ENCODE measurements around the gene OGDH.

Gene OGDH

DNA sequence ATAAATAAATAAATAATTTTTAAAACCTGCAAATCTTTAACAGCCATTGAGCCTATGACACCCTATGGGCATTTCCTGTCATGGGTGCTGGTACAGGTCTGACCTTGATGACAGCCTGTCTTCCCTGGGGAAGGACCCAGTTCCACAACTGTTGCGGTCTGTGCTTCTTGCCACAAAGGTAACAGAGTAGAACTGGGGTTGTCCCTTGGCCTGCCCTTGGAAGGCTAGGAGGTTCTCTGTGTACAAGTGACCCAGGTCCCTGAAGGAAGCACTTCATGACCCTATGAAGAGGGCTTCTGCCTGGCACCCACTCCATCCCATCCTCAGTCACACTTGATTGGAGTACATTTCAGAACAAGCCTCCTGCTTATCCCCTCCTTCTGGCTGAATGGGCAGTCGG is 66.9 kb downstream of the OGDH start:
- no peak for DNase-seq (ENCODE audit: low read depth, low spot score)
- Histone ChIP-seq H3K9me3 (ENCODE audit: low read depth, low read length) (no peaks in the 10 kb centered on the region), H3K4me3 (no peak overlapping the region), H3K27ac (no peak overlapping the region), H3K36me3 (ENCODE audit: insufficient read depth, low read length) (peaks cover 31% of the 10 kb centered on the region; the same call in 1 of the 2 replicates), H3K9ac (ENCODE audit: insufficient read length) (no peak overlapping the region)
- TF ChIP-seq FOXP2 (optimal IDR thresholded peaks at IDR 0.05; ENCODE audit: control extremely low read depth, extremely low read length, insufficient read depth), result no peak
- no peak for TF ChIP-seq POLR2AphosphoS5 (IDR thresholded peaks at IDR 0.05; ENCODE audit: borderline replicate concordance, low read depth, low read length)
- TF ChIP-seq EZH2 (IDR thresholded peaks at IDR 0.05), result no peak

DNA sequence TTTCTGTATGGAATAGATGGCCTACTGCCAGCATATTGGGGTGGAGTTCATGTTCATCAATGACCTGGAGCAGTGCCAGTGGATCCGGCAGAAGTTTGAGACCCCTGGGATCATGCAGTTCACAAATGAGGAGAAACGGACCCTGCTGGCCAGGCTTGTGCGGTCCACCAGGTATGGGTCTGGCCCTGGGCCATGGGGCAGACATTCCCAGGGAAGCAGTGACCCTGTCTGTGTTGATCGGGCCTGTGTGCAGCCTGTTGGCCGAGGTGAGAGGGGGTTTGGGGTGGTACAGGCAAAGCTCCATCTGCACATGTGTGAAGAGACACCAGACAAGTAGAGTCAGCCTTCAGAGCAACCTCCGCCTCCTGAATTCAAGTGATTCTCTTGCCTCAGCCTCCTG is 67.3 kb downstream of the OGDH start:
- H3K4me3 ChIP-seq, result no peak overlapping the region
- TF ChIP-seq POLR2AphosphoS5 (IDR thresholded peaks at IDR 0.05; ENCODE audit: borderline replicate concordance, low read depth, low read length) (no peak), FOXP2 (optimal IDR thresholded peaks at IDR 0.05; ENCODE audit: control extremely low read depth, extremely low read length, insufficient read depth) (no peak), EZH2 (IDR thresholded peaks at IDR 0.05) (no peak)
- H3K9me3 ChIP-seq (ENCODE audit: low read depth, low read length), result no peaks in the 10 kb centered on the region
- no peak overlapping the region for H3K27ac ChIP-seq
- H3K36me3 ChIP-seq (ENCODE audit: insufficient read depth, low read length), result peaks cover 33% of the 10 kb centered on the region; the same call in 1 of the 2 replicates
- no peak overlapping the region for H3K9ac ChIP-seq (ENCODE audit: insufficient read length)
- no peak for DNase-seq (ENCODE audit: low read depth, low spot score)

DNA sequence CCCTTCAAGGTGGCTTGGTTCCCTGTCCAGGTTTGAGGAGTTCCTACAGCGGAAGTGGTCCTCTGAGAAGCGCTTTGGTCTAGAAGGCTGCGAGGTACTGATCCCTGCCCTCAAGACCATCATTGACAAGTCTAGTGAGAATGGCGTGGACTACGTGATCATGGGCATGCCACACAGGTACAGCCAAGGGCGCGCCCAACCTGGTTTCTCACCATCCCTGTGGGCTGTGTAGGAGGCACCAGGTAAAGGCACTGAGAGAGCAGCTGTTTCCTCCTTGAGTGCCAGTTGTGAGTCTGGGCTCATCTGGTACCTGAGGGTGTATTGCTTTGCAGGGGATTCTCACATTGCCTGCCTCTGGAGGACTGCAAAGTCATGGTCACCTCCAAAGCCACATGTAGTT is 68.0 kb downstream of the OGDH start:
- Histone ChIP-seq H3K9ac (ENCODE audit: insufficient read length) (no peak overlapping the region), H3K27ac (no peak overlapping the region), H3K9me3 (ENCODE audit: low read depth, low read length) (no peaks in the 10 kb centered on the region), H3K4me3 (no peak overlapping the region), H3K36me3 (ENCODE audit: insufficient read depth, low read length) (peaks cover 37% of the 10 kb centered on the region; the same call in 1 of the 2 replicates)
- DNase-seq (ENCODE audit: low read depth, low spot score), result no peak
- TF ChIP-seq POLR2AphosphoS5 (IDR thresholded peaks at IDR 0.05; ENCODE audit: borderline replicate concordance, low read depth, low read length) (no peak), FOXP2 (optimal IDR thresholded peaks at IDR 0.05; ENCODE audit: control extremely low read depth, extremely low read length, insufficient read depth) (no peak), EZH2 (IDR thresholded peaks at IDR 0.05) (no peak)

DNA sequence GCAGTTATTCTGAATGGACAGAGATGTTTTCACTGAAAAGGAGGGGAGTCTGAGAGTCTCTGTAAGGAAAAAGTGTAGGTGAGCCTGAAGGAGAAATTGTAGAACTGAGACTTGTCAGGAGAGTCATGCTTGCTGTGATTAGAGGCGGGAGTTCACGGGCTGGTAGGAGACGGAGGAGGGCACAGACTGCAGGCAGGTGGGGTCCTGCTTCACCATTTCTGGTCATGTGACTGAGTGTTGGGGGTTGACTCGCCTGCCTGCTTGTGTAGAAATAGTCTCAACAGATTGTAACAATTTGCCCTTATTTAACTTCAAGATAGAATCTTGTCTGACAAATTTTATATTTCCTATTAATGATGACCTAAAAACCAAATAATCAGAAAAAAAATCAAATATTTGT is 70.3 kb downstream of the OGDH start:
- Histone ChIP-seq H3K36me3 (ENCODE audit: insufficient read depth, low read length) (peaks cover 45% of the 10 kb centered on the region), H3K27ac (peak overlapping the region; percentile 57; the same call in 1 of the 2 replicates), H3K9ac (ENCODE audit: insufficient read length) (no peak overlapping the region), H3K9me3 (ENCODE audit: low read depth, low read length) (no peaks in the 10 kb centered on the region), H3K4me3 (no peak overlapping the region)
- DNase-seq (ENCODE audit: low read depth, low spot score), result no peak
- TF ChIP-seq EZH2 (IDR thresholded peaks at IDR 0.05) (no peak), FOXP2 (optimal IDR thresholded peaks at IDR 0.05; ENCODE audit: control extremely low read depth, extremely low read length, insufficient read depth) (no peak), POLR2AphosphoS5 (IDR thresholded peaks at IDR 0.05; ENCODE audit: borderline replicate concordance, low read depth, low read length) (no peak)

DNA sequence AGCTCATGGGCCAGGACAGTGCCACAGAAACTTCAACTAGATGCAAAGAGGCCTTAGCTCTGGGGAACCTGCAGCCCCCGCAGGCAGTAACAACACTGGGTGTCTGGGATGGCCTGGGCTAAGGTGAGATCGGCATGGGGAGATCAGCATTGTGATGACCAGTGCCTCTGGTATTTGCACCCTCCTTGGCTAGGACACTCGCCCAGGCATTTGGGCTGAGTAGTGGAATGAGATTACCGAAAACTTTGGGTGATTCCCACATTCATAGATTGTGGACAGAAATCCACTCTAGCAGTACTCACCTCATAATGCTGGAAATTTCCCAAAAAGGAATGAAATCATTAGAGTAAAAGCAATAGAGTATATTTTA is 71.7 kb downstream of the OGDH start:
- Histone ChIP-seq H3K27ac (no peak overlapping the region), H3K9ac (ENCODE audit: insufficient read length) (no peak overlapping the region), H3K9me3 (ENCODE audit: low read depth, low read length) (no peaks in the 10 kb centered on the region), H3K4me3 (no peak overlapping the region), H3K36me3 (ENCODE audit: insufficient read depth, low read length) (peaks cover 46% of the 10 kb centered on the region)
- no peak for TF ChIP-seq FOXP2 (optimal IDR thresholded peaks at IDR 0.05; ENCODE audit: control extremely low read depth, extremely low read length, insufficient read depth)
- TF ChIP-seq POLR2AphosphoS5 (IDR thresholded peaks at IDR 0.05; ENCODE audit: borderline replicate concordance, low read depth, low read length), result no peak
- TF ChIP-seq EZH2 (IDR thresholded peaks at IDR 0.05), result no peak
- no peak for DNase-seq (ENCODE audit: low read depth, low spot score)

DNA sequence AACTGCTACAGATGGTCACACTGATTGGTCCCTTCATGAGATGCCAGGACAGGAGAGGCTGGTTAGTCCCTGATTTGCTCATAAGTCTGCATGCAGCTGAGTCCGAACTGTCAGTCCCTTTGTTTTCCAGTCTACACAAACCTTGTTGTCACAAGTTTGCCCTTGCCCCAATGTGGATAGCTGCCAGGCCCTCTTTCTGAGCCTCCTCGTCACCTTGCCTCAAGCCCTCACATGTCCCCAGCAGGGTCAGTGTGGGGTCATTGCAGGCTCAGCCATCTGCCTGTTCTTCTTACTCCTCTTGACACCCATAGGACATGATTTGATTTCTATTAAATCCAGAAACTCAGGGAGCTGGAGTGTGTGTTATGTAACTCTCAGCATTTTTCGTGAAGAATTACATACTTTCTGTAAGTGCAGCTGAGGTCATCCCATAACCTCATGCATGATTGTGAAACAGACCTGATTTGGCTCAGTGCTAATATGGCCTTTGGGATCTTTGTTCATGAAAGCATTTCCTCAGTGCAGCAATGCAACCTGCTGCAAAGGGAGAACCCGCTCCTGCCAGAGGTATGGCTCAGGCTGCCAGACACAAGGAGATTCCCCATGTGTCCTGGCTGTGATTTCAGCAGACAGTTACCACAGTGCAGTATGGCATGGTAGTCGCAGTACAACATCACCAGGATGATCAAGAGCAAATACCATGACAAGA is 72.2 kb downstream of the OGDH start:
- Histone ChIP-seq H3K27ac (peak overlapping the region; percentile 40; the same call in 1 of the 2 replicates), H3K4me3 (no peak overlapping the region), H3K36me3 (ENCODE audit: insufficient read depth, low read length) (peaks cover 43% of the 10 kb centered on the region), H3K9me3 (ENCODE audit: low read depth, low read length) (no peaks in the 10 kb centered on the region), H3K9ac (ENCODE audit: insufficient read length) (no peak overlapping the region)
- TF ChIP-seq EZH2 (IDR thresholded peaks at IDR 0.05) (no peak), POLR2AphosphoS5 (IDR thresholded peaks at IDR 0.05; ENCODE audit: borderline replicate concordance, low read depth, low read length) (no peak), FOXP2 (optimal IDR thresholded peaks at IDR 0.05; ENCODE audit: control extremely low read depth, extremely low read length, insufficient read depth) (no peak)
- peak; percentile 20 for DNase-seq (ENCODE audit: low read depth, low spot score)

DNA sequence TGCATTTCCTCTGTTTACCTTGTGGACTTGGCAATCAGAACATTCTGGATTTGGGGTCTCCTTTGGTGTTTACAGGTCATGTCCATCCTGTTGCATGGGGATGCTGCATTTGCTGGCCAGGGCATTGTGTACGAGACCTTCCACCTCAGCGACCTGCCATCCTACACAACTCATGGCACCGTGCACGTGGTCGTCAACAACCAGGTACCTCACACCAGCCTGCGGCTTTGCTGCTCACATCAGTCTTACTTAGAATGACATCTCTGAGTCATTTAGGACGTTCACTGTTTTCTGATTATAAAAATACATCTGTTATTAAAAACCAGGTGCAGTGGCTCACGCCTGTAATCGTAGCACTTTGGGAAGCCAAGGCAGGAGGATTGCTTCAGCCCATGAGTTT is 75.2 kb downstream of the OGDH start:
- DNase-seq (ENCODE audit: low read depth, low spot score), result no peak
- H3K4me3 ChIP-seq, result no peak overlapping the region
- no peak for TF ChIP-seq POLR2AphosphoS5 (IDR thresholded peaks at IDR 0.05; ENCODE audit: borderline replicate concordance, low read depth, low read length)
- no peak for TF ChIP-seq FOXP2 (optimal IDR thresholded peaks at IDR 0.05; ENCODE audit: control extremely low read depth, extremely low read length, insufficient read depth)
- TF ChIP-seq EZH2 (IDR thresholded peaks at IDR 0.05), result no peak
- no peak overlapping the region for H3K27ac ChIP-seq
- H3K36me3 ChIP-seq (ENCODE audit: insufficient read depth, low read length), result peaks cover 24% of the 10 kb centered on the region
- H3K9ac ChIP-seq (ENCODE audit: insufficient read length), result no peak overlapping the region
- no peaks in the 10 kb centered on the region for H3K9me3 ChIP-seq (ENCODE audit: low read depth, low read length)

DNA sequence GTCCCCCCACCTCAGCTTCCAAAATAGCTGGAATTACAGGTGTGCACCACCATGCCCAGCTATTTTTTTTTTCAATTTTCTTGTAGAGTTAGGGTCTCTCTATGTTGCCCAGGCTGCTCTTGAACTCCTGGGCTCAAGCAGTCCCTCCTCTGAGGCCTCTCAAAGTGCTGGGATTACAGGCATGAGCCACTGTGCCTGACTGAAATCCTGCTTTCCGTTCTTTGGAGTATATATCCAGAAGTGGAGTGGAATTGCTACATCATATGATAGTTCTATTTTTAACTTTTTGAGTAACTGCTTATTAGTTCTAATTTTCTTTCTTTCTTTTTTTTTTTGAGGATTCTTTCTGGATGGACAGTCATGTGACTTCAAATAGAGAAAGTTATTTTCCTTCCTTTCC is 79.3 kb downstream of the OGDH start:
- Histone ChIP-seq H3K27ac (no peak overlapping the region), H3K36me3 (ENCODE audit: insufficient read depth, low read length) (peaks cover 26% of the 10 kb centered on the region), H3K9ac (ENCODE audit: insufficient read length) (no peak overlapping the region), H3K4me3 (no peak overlapping the region), H3K9me3 (ENCODE audit: low read depth, low read length) (no peaks in the 10 kb centered on the region)
- DNase-seq (ENCODE audit: low read depth, low spot score), result no peak
- no peak for TF ChIP-seq EZH2 (IDR thresholded peaks at IDR 0.05)
- no peak for TF ChIP-seq POLR2AphosphoS5 (IDR thresholded peaks at IDR 0.05; ENCODE audit: borderline replicate concordance, low read depth, low read length)
- TF ChIP-seq FOXP2 (optimal IDR thresholded peaks at IDR 0.05; ENCODE audit: control extremely low read depth, extremely low read length, insufficient read depth), result no peak

DNA sequence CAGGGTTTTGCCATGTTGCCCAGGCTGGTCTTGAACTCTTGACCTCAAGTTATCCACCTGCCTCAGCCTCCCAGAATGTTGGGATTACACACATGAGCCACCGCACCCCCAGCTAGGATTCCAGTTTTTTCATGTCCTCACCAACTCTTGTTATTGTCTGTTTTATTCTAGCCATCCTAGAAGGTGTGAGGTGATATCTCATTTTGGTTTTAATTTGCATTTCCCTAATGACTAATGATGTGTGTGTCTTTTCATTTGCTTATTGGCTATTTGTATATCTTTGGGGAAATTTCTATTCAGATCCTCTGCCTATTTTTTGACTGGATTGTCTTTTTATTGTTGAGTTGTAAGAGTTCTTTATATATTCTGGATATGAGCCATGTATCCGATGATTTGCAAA is 83.0 kb downstream of the OGDH start:
- TF ChIP-seq EZH2 (IDR thresholded peaks at IDR 0.05) (no peak), POLR2AphosphoS5 (IDR thresholded peaks at IDR 0.05; ENCODE audit: borderline replicate concordance, low read depth, low read length) (no peak), FOXP2 (optimal IDR thresholded peaks at IDR 0.05; ENCODE audit: control extremely low read depth, extremely low read length, insufficient read depth) (no peak)
- no peak overlapping the region for H3K4me3 ChIP-seq
- peaks cover 19% of the 10 kb centered on the region; the same call in 1 of the 2 replicates for H3K36me3 ChIP-seq (ENCODE audit: insufficient read depth, low read length)
- H3K27ac ChIP-seq, result no peak overlapping the region
- no peak overlapping the region for H3K9ac ChIP-seq (ENCODE audit: insufficient read length)
- DNase-seq (ENCODE audit: low read depth, low spot score), result no peak
- H3K9me3 ChIP-seq (ENCODE audit: low read depth, low read length), result no peaks in the 10 kb centered on the region
